HG02623 (cell line): ENCODE results near the gene SPATA31A3.
"Not testable (repeated sequence)": the region's sequence is repeated elsewhere in the genome, so short reads cannot be mapped to it uniquely, and the experiment has no call there.

Experiments used
- ATAC-seq: cut with Tn5 transposase; IDR thresholded peaks from one replicate; pipeline ENCODE4 v1.9.1; 2021; ENCODE audit warnings: moderate library complexity; ENCODE audit not compliant: unreplicated experiment

SPATA31A3 gene

GRCh38 chr9:66992450-66992849, at the start of gene SPATA31A3:
Gene SPATA31A3 (minus strand): TSS chr9:66992550. CDS start chr9:66992521, 29 bp downstream.
- ATAC-seq: not testable (repeated sequence)

DNA sequence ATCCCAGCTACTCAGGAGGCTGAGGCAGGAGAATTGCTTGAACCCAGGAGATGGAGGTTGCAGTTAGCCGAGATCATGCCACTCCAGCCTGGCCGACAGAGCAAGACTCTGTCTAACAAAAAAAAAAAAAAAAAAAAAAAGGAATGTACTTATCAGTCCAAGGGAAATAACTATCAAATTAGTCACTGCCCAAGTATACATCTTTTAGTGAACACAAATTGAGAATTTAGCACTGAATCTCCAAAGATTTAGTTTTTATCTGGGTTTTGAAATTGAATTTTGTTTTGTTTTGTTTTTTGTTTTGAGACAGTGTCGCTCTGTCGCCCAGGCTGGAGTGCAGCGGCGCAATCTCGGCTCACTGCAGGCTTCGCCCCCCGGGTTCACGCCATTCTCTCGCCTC, 39.8 kb downstream of the SPATA31A3 start:
- not testable (repeated sequence) for ATAC-seq

GRCh38 chr9:66942400-66943155, 49.8 kb downstream of the SPATA31A3 start:
- not testable (repeated sequence) for ATAC-seq

GRCh38 chr9:66939878-66940830, 52.2 kb downstream of the SPATA31A3 start:
- not testable (repeated sequence) for ATAC-seq

GRCh38 chr9:66938322-66938721, 54.0 kb downstream of the SPATA31A3 start:
- ATAC-seq: not testable (repeated sequence)

DNA sequence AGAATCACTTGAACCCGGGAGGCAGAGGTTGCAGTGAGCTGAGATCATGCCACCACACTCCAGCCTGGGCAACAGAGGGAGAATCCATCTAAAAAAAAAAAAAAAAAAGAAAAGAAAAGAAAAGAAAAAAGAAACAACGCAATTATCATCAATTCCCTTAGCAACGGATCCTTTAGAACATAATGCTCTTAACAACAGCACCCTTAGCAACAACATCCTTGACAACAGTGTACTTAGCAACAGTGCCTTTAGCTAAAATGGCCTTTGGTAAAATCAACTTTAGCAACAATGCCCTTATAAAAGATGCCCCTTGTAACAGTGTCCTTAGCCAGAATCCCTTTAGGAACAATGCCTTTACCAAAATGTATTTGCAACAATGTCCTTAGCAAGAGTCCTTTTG, 54.7 kb downstream of the SPATA31A3 start:
- not testable (repeated sequence) for ATAC-seq
